Raji (cell line): ENCODE results near the gene CCNB3.

Source experiments
- POLR2A ChIP-seq: IDR thresholded peaks from 2 replicates; pipeline ENCODE4 v1.6.1; 2011; ENCODE audit warnings: low read depth, low read length, control low read depth; ENCODE audit not compliant: insufficient read depth

CCNB3 gene

GRCh38 chrX:50202539-50202938 is 2.0 kb upstream of the CCNB3 start:
- TF ChIP-seq POLR2A = no peak

GRCh38 chrX:50206753-50207152 is 2.2 kb downstream of the CCNB3 start:
- no peak for TF ChIP-seq POLR2A

GRCh38 chrX:50211510-50211909 is 6.9 kb downstream of the CCNB3 start:
- no peak for TF ChIP-seq POLR2A

DNA sequence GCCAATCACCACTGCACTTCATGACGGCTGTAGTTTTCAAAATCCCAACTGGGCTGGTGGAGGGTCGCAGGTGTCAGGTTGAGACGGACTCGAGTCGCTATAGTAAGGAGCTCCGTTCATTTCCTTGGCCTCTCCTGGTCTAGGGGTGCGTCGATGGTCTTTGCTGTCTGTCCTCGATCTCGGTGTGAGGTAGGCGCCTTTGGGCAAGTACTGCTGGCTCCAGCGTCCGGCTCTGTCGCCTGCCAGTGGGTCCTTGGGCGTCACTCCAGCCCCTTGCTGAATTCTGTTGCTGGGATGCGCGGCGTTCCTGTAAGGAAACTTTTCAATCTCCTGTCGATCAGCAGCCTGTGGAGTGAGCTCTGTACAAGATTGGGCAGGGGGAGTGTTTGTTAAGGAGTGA is 76.7 kb downstream of the CCNB3 start:
- no peak for TF ChIP-seq POLR2A

DNA sequence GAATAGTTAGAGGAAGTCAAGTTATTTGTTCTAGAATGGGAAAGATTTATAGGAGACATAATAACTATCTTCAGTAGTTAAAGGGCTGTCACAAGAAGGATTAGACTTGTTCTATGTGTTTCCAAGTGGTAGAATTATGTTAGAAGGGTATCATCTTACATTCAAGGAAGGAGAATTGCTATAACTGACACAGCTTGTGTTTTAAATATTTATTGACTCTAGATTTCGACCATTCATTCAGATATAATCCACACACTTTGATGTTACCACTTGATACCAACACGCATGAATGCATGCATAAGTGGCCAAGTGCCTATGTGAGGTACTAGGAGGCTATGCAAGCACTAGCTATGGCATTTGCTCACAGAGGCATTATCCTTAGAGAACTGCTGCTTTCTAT is 122.7 kb downstream of the CCNB3 start:
- TF ChIP-seq POLR2A = no peak

DNA sequence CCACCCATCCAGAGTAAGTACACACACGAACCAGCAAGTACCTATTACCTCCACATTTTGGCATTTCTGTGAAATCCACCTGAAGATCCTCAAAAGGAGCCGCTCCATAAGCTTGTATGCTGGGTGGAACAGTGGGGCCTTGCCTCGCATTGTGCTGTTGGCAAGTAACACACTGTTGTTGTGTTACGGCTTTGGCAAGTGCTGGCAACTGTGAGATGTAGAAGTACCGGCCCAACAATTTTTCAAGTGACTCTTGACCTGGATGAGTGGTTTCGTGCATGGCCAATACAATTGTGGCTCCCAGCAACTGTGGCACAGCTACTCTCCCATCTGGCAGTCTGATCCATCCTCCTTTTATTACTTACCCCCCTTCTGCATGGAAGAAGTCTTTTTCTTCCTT is 128.7 kb downstream of the CCNB3 start:
- no peak for TF ChIP-seq POLR2A

GRCh38 chrX:50343917-50344316 is 139.4 kb downstream of the CCNB3 start:
- no peak for TF ChIP-seq POLR2A

GRCh38 chrX:50372966-50373365 is 168.4 kb downstream of the CCNB3 start:
- TF ChIP-seq POLR2A = no peak

GRCh38 chrX:50375481-50376267 is 171.1 kb downstream of the CCNB3 start:
- no peak for TF ChIP-seq POLR2A

DNA sequence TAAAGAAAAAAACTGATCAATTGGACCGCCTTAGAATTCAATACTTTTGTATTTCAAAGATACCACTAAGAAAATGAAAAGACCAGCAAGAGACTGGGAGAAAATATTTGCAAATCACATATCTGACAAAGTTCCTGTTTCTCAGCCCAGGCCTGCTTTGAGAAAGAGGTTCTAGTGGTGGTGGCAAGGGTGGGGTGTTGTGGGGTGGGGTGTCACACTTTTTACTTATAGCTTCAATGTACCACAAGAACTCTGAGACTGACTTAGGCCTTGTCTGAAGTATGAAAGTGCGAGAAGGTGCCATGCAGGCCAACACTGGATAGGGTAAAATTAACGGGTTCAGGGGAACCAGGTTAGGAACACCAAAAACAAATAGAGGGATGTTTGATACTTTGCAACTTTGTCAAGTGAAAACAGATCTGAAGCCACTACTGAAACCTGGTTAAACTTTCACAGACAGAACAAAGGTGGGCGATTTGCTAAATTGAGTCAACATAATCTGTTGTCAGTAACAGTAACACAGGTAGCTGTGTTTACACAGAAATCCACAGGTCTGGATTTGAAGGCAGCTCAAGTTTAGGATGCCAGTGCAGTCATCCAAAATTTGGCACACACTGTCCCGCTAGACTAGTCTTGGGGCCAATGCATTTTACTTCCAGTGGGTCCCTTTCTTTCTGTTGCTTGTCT is 177.3 kb downstream of the CCNB3 start:
- TF ChIP-seq POLR2A = no peak

DNA sequence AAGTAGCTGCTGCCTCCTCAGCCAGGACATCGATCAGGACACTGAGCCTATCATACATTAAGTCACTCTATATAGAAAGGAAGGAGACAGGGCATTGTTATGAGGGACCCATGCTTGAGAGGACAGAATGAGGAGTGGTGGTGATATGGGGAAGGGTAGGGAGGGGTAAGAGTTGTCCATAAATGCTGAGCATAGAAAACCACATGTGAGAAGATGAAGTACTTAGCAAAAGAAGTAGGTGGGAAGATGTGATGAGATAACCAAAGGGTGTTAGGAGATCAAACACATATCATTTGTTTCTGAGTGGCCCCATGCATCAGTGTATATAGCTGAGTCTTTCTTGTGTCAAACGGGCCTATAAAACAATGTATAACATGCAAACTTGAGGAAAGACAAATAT is 182.0 kb downstream of the CCNB3 start:
- TF ChIP-seq POLR2A = no peak

DNA sequence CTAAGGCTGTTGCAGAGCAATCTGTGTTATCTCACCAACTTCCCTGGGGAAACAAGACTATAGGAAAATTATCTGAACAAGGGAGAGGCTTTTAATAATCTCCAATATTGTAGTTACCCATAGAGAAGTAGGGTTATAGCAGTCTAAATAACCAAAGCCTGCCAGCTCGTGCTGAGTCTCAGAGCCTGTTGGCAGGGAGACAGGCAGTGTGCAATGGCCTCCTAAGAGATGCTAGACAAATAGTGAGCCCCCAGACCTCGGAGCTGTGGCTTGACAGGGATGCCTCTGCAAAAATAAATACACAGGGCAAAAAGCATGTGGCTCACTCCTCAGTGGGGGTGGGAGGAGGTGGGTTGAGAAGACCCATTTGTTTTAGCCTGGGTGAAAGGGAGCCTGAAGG is 189.3 kb downstream of the CCNB3 start:
- TF ChIP-seq POLR2A = no peak
